Liver (tissue), 9 donors: ENCODE results near the gene RAB6A. TPM values are rescaled to one million over a fixed set of nuclear protein-coding genes. Genes with fewer than 3 reads are reported as not detected.

ENCODE experiments used
- DNase-seq: peaks from one replicate; pipeline ENCODE4 v3.0.0-alpha.2; 2017; ENCODE audit warnings: low spot score
- H3K27ac ChIP-seq, 2 donors: one replicate each; pipeline ENCODE4 v1.7.0; 2013; ENCODE audit warnings: inconsistent platforms in 2 of 2, low read length in 2 of 2, control low read depth in 1 of 2, low read depth in 1 of 2, mild to moderate bottlenecking in 1 of 2
- H3K27me3 ChIP-seq, 4 donors: one replicate each; pipeline versions ENCODE4 v1.6.1 to v1.7.0; 2013; ENCODE audit warnings: low read length in 3 of 4, inconsistent platforms in 1 of 4, mild to moderate bottlenecking in 1 of 4, moderate library complexity in 1 of 4; ENCODE audit not compliant: control insufficient read depth in 4 of 4, insufficient read depth in 4 of 4
- H3K36me3 ChIP-seq, 4 donors: one replicate each; pipeline versions ENCODE4 v1.6.1 to v1.7.0; 2013; ENCODE audit warnings: low read length in 3 of 4, mild to moderate bottlenecking in 3 of 4, low read depth in 1 of 4, moderate library complexity in 1 of 4; ENCODE audit not compliant: control insufficient read depth in 4 of 4, insufficient read depth in 3 of 4
- H3K4me1 ChIP-seq, 4 donors: one replicate each; pipeline versions ENCODE4 v1.6.1 to v1.7.0; 2013; ENCODE audit warnings: low read length in 3 of 4, mild to moderate bottlenecking in 3 of 4, moderate library complexity in 1 of 4; ENCODE audit not compliant: control insufficient read depth in 4 of 4, insufficient read depth in 4 of 4
- H3K4me3 ChIP-seq, 3 donors: one replicate each; pipeline versions ENCODE4 v1.6.1 to v1.7.0; 2013; ENCODE audit warnings: low read length in 3 of 3, control low read depth in 1 of 3, low read depth in 1 of 3, mild to moderate bottlenecking in 1 of 3
- H3K9ac ChIP-seq, 2 donors: one replicate each; pipeline ENCODE4 v1.7.0; 2013; ENCODE audit warnings: low read length in 2 of 2, mild to moderate bottlenecking in 2 of 2, moderate library complexity in 2 of 2, control low read depth in 1 of 2, low read depth in 1 of 2
- H3K9me3 ChIP-seq, 4 donors: one replicate each; pipeline versions ENCODE4 v1.6.1 to v1.7.0; 2013; ENCODE audit warnings: low read length in 3 of 4; ENCODE audit not compliant: control insufficient read depth in 4 of 4
- EGR1 ChIP-seq, 2 donors: IDR thresholded peaks; 2 replicates each; pipeline ENCODE4 v1.6.1; 2016 to 2018; ENCODE audit warnings: antibody characterized with exemption in 2 of 2, low read depth in 2 of 2
- FOXA1 ChIP-seq: IDR thresholded peaks from 2 replicates; pipeline ENCODE4 v1.6.1; 2016; ENCODE audit warnings: antibody characterized with exemption
- FOXA2 ChIP-seq: IDR thresholded peaks from 2 replicates; pipeline ENCODE4 v1.6.1; 2016; ENCODE audit warnings: antibody characterized with exemption
- GABPA ChIP-seq, 2 donors: IDR thresholded peaks in 1 of 2; conservative IDR thresholded peaks in 1 of 2; 2 replicates each; pipeline ENCODE4 v1.6.1; 2016; ENCODE audit warnings: antibody characterized with exemption in 2 of 2, mild to moderate bottlenecking in 1 of 2, moderate library complexity in 1 of 2
- HNF4A ChIP-seq, 2 donors: conservative IDR thresholded peaks; 2 replicates each; pipeline ENCODE4 v1.6.1; 2016; ENCODE audit warnings: antibody characterized with exemption in 2 of 2, mild to moderate bottlenecking in 2 of 2
- JUND ChIP-seq, 2 donors: IDR thresholded peaks; 2 replicates each; pipeline ENCODE4 v1.6.1; 2016; ENCODE audit warnings: antibody characterized with exemption in 2 of 2
- NR2F2 ChIP-seq: IDR thresholded peaks from 2 replicates; pipeline ENCODE4 v1.6.1; 2016; ENCODE audit warnings: antibody characterized with exemption
- RAD21 ChIP-seq, 2 donors: IDR thresholded peaks; 2 replicates each; pipeline ENCODE4 v1.6.1; 2016; ENCODE audit warnings: antibody characterized with exemption in 2 of 2, mild to moderate bottlenecking in 2 of 2
- REST ChIP-seq: IDR thresholded peaks from 2 replicates; pipeline ENCODE4 v1.6.1; 2016; ENCODE audit warnings: antibody characterized with exemption, mild to moderate bottlenecking
- RXRA ChIP-seq, 2 donors: IDR thresholded peaks; 2 replicates each; pipeline ENCODE4 v1.6.1; 2017 to 2018; ENCODE audit warnings: antibody characterized with exemption in 2 of 2, mild to moderate bottlenecking in 1 of 2
- TAF1 ChIP-seq: conservative IDR thresholded peaks from 2 replicates; pipeline ENCODE4 v1.6.1; 2016; ENCODE audit warnings: antibody characterized with exemption, mild to moderate bottlenecking
- YY1 ChIP-seq: IDR thresholded peaks from 2 replicates; pipeline ENCODE4 v1.6.1; 2016; ENCODE audit warnings: antibody characterized with exemption, mild to moderate bottlenecking
- WGBS: extraction: QIAGEN DNeasy Blood & Tissue Kit; methylation state at CpG from one replicate; pipeline ENCODE4 v1.1.7; 2013; 5-methylcytosine and 5-hydroxymethylcytosine counted together
- polyA plus RNA-seq, 2 donors: library from polyadenylated mRNA; stranded (reverse) in 1 of 2; unstranded in 1 of 2; fragments of 200-250 nt in 1 of 2; fragments of >200 nt in 1 of 2; fragmentation: Nextera tagmentation in 1 of 2; extraction: Ambion mirVana in 1 of 2; gene quantifications; one replicate each; pipeline versions ENCODE4 v1.2.1 to v1.2.3, GENCODE V29; 2013 to 2015
- total RNA-seq, 2 donors: library from RNA; depleted of rRNA; stranded (reverse); fragments of >200 nt; gene quantifications; one replicate each; pipeline ENCODE4 v1.2.3, GENCODE V29; 2014
- TF ChIP-seq, protein P1 (sequence below): IDR thresholded peaks from 2 replicates; pipeline ENCODE4 v1.6.1; 2016; ENCODE audit warnings: antibody characterized with exemption
- TF ChIP-seq, protein P2 (sequence below): IDR thresholded peaks from 2 replicates; pipeline ENCODE4 v1.6.1; 2016; ENCODE audit warnings: antibody characterized with exemption
- TF ChIP-seq, protein P3 (sequence below): IDR thresholded peaks from 2 replicates; pipeline ENCODE4 v1.6.1; 2016; ENCODE audit warnings: antibody characterized with exemption
- donor health status: healthy.
- donor health status: healthy.
- donor health status: healthy.
- donor health status: healthy.
- donor health status: healthy.

RAB6A gene
- total and polyA plus RNA-seq, 4 donors: 36.0 to 165 (median 51.5) TPM

DNA sequence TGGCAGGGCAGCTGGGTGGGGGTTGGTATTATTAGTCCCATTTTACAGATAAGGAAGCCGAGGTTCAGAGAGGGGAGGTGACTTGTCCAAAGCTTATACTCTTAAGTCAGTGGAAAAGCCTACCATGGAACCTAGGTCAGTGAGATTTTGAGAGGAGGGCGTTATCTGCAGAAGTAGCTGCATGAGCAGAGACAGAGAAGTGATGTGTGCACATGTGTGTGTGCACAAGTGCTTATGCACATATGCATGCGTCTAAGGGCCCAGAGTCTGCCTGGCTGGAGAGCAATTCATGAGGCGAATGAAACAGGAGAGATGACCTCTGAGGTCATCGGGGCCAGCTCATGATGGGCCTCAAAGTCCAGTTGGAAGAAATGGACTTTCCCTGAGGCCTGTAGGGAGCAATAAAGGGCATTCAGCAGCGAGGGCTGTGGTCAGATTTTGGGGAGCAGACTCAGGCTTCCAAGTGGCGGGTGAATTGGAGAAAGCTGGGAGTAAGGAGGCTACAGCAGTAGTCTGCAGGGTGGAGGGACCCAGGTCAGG lies 106.3 kb downstream of the RAB6A start (continued):
- TF ChIP-seq, protein P1, sequence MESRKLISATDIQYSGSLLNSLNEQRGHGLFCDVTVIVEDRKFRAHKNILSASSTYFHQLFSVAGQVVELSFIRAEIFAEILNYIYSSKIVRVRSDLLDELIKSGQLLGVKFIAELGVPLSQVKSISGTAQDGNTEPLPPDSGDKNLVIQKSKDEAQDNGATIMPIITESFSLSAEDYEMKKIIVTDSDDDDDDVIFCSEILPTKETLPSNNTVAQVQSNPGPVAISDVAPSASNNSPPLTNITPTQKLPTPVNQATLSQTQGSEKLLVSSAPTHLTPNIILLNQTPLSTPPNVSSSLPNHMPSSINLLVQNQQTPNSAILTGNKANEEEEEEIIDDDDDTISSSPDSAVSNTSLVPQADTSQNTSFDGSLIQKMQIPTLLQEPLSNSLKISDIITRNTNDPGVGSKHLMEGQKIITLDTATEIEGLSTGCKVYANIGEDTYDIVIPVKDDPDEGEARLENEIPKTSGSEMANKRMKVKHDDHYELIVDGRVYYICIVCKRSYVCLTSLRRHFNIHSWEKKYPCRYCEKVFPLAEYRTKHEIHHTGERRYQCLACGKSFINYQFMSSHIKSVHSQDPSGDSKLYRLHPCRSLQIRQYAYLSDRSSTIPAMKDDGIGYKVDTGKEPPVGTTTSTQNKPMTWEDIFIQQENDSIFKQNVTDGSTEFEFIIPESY: no peak
- TF ChIP-seq JUND (IDR thresholded peaks at IDR 0.05) (peak; percentile 34 to 78), GABPA (IDR thresholded peaks at IDR 0.05 in 1 of 2, conservative IDR thresholded peaks at IDR 0.05 in 1 of 2) (no peak), RXRA (IDR thresholded peaks at IDR 0.05) (peak; percentile 56 to 83), RAD21 (IDR thresholded peaks at IDR 0.05) (no peak), YY1 (no peak), HNF4A (conservative IDR thresholded peaks at IDR 0.05) (peak; percentile 78 to 92)

- no peaks in the 10 kb centered on the region for H3K27me3 ChIP-seq
- no peak overlapping the region for H3K27ac ChIP-seq
- no peak overlapping the region for H3K4me3 ChIP-seq
- DNase-seq: no peak
- H3K9ac ChIP-seq: no peak overlapping the region
- WGBS: 88% methylated on average over 5 of the region's 5 CpGs
- H3K36me3 ChIP-seq: no peaks in the 10 kb centered on the region
- TF ChIP-seq EGR1 (IDR thresholded peaks at IDR 0.05; ENCODE audit: low read depth in 2 of 2) (no peak), FOXA2 (no peak), GABPA (IDR thresholded peaks at IDR 0.05 in 1 of 2, conservative IDR thresholded peaks at IDR 0.05 in 1 of 2) (no peak), RAD21 (IDR thresholded peaks at IDR 0.05) (no peak)
- TF ChIP-seq, protein P2, sequence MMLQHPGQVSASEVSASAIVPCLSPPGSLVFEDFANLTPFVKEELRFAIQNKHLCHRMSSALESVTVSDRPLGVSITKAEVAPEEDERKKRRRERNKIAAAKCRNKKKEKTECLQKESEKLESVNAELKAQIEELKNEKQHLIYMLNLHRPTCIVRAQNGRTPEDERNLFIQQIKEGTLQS: no peak
- peaks cover 0 to 8% (median 2%) of the 10 kb centered on the region in 4 donors for H3K4me1 ChIP-seq
- H3K9me3 ChIP-seq: no peaks in the 10 kb centered on the region
Measured at GRCh38 chr11:73653996-73654395, 106.9 kb downstream of the RAB6A start.

- WGBS: 82% methylated on average over 6 of the region's 6 CpGs
- Histone ChIP-seq H3K9me3 (no peaks in the 10 kb centered on the region), H3K27me3 (no peaks in the 10 kb centered on the region), H3K27ac (no peak overlapping the region), H3K4me3 (no peak overlapping the region), H3K4me1 (peaks cover 0 to 8% (median 2%) of the 10 kb centered on the region in 4 donors), H3K9ac (no peak overlapping the region), H3K36me3 (no peaks in the 10 kb centered on the region)
- TF ChIP-seq FOXA1 (no peak), JUND (IDR thresholded peaks at IDR 0.05) (no peak), REST (no peak), EGR1 (IDR thresholded peaks at IDR 0.05; ENCODE audit: low read depth in 2 of 2) (no peak), FOXA2 (no peak), HNF4A (conservative IDR thresholded peaks at IDR 0.05) (no peak), GABPA (IDR thresholded peaks at IDR 0.05 in 1 of 2, conservative IDR thresholded peaks at IDR 0.05 in 1 of 2) (no peak), RAD21 (IDR thresholded peaks at IDR 0.05) (no peak), TAF1 (no peak), NR2F2 (no peak), RXRA (IDR thresholded peaks at IDR 0.05) (no peak)
- TF ChIP-seq, protein P3, sequence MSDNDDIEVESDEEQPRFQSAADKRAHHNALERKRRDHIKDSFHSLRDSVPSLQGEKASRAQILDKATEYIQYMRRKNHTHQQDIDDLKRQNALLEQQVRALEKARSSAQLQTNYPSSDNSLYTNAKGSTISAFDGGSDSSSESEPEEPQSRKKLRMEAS: no peak
- TF ChIP-seq, protein P1: no peak
- no peak for DNase-seq
Measured at GRCh38 chr11:73652856-73653559, 107.9 kb downstream of the RAB6A start.
